Panc1 (cell line): Measurements from ENCODE around the gene NF1.

Experiments
- POLR2AphosphoS5 ChIP-seq: IDR thresholded peaks from 2 replicates; pipeline ENCODE4 v1.6.1; 2012; ENCODE audit warnings: mild to moderate bottlenecking, low read depth, low read length, moderate library complexity
- REST ChIP-seq, 2 experiments: IDR thresholded peaks; 2 replicates each; pipeline ENCODE4 v1.6.1; 2011 to 2012; ENCODE audit warnings: low read depth in 2 of 2, control low read depth in 1 of 2, low read length in 1 of 2, mild to moderate bottlenecking in 1 of 2, moderate library complexity in 1 of 2; ENCODE audit not compliant: insufficient read depth in 1 of 2

- TF ChIP-seq POLR2AphosphoS5 (no peak), REST (IDR thresholded peaks at IDR 0.05; ENCODE audit: insufficient read depth in 1 of 2, low read depth in 2 of 2, low read length in 1 of 2) (no peak)
Observed at GRCh38 chr17:31310260-31310659, 215.5 kb downstream of the NF1 start.
